Esophagus muscularis mucosa (tissue), 4 donors: Measurements from ENCODE around the gene LGALS9.

Experiments used
- CTCF ChIP-seq, 3 experiments: fragments of 200-600 bp in 2 of 3; fragments of 450-650 bp in 1 of 3; sonication (generic) in 2 of 3; IDR thresholded peaks; one replicate each; pipeline ENCODE4 v1.5.1; 2017 to 2019; ENCODE audit warnings: antibody characterized with exemption in 3 of 3, mild to moderate bottlenecking in 2 of 3, moderate library complexity in 1 of 3
- EP300 ChIP-seq: sonication (generic); formaldehyde crosslinking; IDR thresholded peaks from one replicate; pipeline ENCODE4 v1.6.1; 2017; ENCODE audit warnings: antibody characterized with exemption
- POLR2A ChIP-seq: fragments of 450-650 bp; IDR thresholded peaks from one replicate; pipeline ENCODE4 v1.6.1; 2017; ENCODE audit warnings: antibody characterized with exemption, moderate library complexity, mild to moderate bottlenecking, low read depth
- POLR2AphosphoS5 ChIP-seq, 2 donors: sonication (generic); formaldehyde crosslinking; IDR thresholded peaks; one replicate each; pipeline ENCODE4 v1.6.1; 2017; ENCODE audit warnings: antibody characterized with exemption in 2 of 2

- no peak for TF ChIP-seq CTCF (IDR thresholded peaks at IDR 0.05)
- no peak for TF ChIP-seq POLR2A
- no peak for TF ChIP-seq POLR2AphosphoS5 (IDR thresholded peaks at IDR 0.05)
- TF ChIP-seq EP300, result no peak
Measured at GRCh38 chr17:27607521-27608091, 23.4 kb upstream of the LGALS9 start.
